Activated effector memory CD4-positive, alpha-beta T cell treated with anti-CD3 and anti-CD28 coated beads, Interleukin-2, amount 50 U/mL, for 16 hours (primary cell): ENCODE measurements around the gene AGTPBP1.
"Not testable (repeated sequence)": the region's sequence is repeated elsewhere in the genome, so short reads cannot be mapped to it uniquely, and the experiment has no call there.

ENCODE experiments used
- DNase-seq: peaks from one replicate; pipeline ENCODE4 v3.0.0-alpha.2; 2020

Gene AGTPBP1

GRCh38 chr9:85610074-85610860 lies 131.5 kb downstream of the AGTPBP1 start:
- DNase-seq: no peak

GRCh38 chr9:85605905-85606304 lies 135.8 kb downstream of the AGTPBP1 start:
- no peak for DNase-seq

GRCh38 chr9:85603936-85604335 lies 137.8 kb downstream of the AGTPBP1 start:
- DNase-seq: no peak

GRCh38 chr9:85602742-85603141 lies 139.0 kb downstream of the AGTPBP1 start:
- no peak for DNase-seq

- DNase-seq: no peak
Observed at GRCh38 chr9:85600675-85601263, 141.0 kb downstream of the AGTPBP1 start.

- DNase-seq: no peak
Observed at GRCh38 chr9:85599540-85600105, 142.1 kb downstream of the AGTPBP1 start.

- DNase-seq: no peak
Observed at GRCh38 chr9:85594316-85594715, 147.4 kb downstream of the AGTPBP1 start.

GRCh38 chr9:85586684-85587083 lies 155.1 kb downstream of the AGTPBP1 start:
- no peak for DNase-seq

GRCh38 chr9:85577353-85577952 lies 164.3 kb downstream of the AGTPBP1 start:
- no peak for DNase-seq

- no peak for DNase-seq
Observed at GRCh38 chr9:85575868-85576267, 165.9 kb downstream of the AGTPBP1 start.

- not testable (repeated sequence) for DNase-seq
Observed at GRCh38 chr9:85573546-85573945, 168.2 kb downstream of the AGTPBP1 start.

- DNase-seq: not testable (repeated sequence)
Observed at GRCh38 chr9:85572917-85573316, 168.8 kb downstream of the AGTPBP1 start.

- DNase-seq: no peak
Observed at GRCh38 chr9:85569988-85570387, 171.8 kb downstream of the AGTPBP1 start.

- no peak for DNase-seq
Observed at GRCh38 chr9:85559526-85559925, 182.2 kb downstream of the AGTPBP1 start.

GRCh38 chr9:85554349-85554748 lies 187.4 kb downstream of the AGTPBP1 start:
- DNase-seq: no peak

GRCh38 chr9:85553475-85553874 lies 188.3 kb downstream of the AGTPBP1 start:
- no peak for DNase-seq

GRCh38 chr9:85547599-85547998 lies 194.2 kb downstream of the AGTPBP1 start:
- no peak for DNase-seq

- DNase-seq: no peak
Observed at GRCh38 chr9:85543196-85543595, 198.6 kb downstream of the AGTPBP1 start.

GRCh38 chr9:85541876-85542275 lies 199.9 kb downstream of the AGTPBP1 start:
- no peak for DNase-seq

GRCh38 chr9:85536514-85536913 lies 205.2 kb downstream of the AGTPBP1 start:
- DNase-seq: no peak

GRCh38 chr9:85536076-85536475 lies 205.7 kb downstream of the AGTPBP1 start:
- DNase-seq: no peak

GRCh38 chr9:85534340-85534739 lies 207.4 kb downstream of the AGTPBP1 start:
- DNase-seq: no peak

- no peak for DNase-seq
Observed at GRCh38 chr9:85533538-85533937, 208.2 kb downstream of the AGTPBP1 start.

- no peak for DNase-seq
Observed at GRCh38 chr9:85530721-85531120, 211.0 kb downstream of the AGTPBP1 start.
